Esophagus squamous epithelium (tissue), 4 donors: ENCODE measurements around the gene TBC1D17.

ENCODE experiments used
- CTCF ChIP-seq, 6 experiments: fragments of 450-650 bp in 4 of 6; fragments of 200-600 bp in 2 of 6; sonication (generic) in 2 of 6; IDR thresholded peaks; one replicate each; pipeline ENCODE4 v1.5.1; 2016 to 2019; ENCODE audit warnings: antibody characterized with exemption in 6 of 6, mild to moderate bottlenecking in 4 of 6, moderate library complexity in 4 of 6
- POLR2A ChIP-seq, 4 donors: fragments of 450-650 bp; IDR thresholded peaks; one replicate each; pipeline ENCODE4 v1.6.1; 2017; ENCODE audit warnings: antibody characterized with exemption in 4 of 4, mild to moderate bottlenecking in 4 of 4, moderate library complexity in 3 of 4

- TF ChIP-seq CTCF (IDR thresholded peaks at IDR 0.05), result no peak
- no peak for TF ChIP-seq POLR2A (IDR thresholded peaks at IDR 0.05)
Observed at GRCh38 chr19:49839713-49840112, 37.8 kb upstream of the TBC1D17 start.
